ENCODE measurements around the gene ZNF526.

Gene ZNF526

DNA sequence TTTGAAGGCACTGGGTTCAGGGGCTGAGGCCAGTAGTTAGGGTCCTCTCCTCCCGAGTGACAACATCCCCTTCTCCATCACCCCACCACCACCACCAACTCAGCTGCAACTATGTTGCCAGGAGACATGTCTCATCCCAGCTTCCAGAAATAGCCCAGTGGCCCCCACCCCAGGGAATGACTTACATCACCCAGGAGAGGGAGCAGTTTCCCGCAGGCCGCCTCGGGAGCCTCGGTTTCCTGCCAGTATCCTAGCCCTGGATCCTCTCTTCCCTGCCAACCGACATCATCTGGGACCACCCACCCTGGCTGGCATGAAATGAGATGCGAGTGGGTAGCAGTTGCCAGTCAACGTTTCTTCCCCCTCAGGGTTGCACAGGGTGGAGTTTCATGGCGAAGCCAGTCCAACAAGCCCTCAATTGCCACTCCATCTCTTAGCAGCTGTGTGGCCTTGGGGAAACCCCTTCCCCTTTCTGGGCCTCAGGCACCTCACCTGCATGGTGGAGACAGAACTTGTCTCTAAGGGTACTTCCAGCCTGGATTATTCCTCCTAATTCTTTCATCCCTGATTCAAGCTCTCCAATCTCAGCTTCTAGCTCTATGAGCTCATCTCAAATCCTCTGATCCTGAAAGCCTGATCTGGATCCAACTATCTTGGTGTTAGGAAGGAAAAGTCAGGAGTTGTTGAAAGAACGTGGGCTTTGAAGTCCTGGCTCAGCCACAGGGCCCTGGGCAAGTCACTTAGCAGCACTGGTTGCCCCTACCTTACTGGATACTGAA is 26.2 kb downstream of the ZNF526 start:
- no peak for DNase-seq (ENCODE audit: low read depth in 2 of 3, low spot score in 2 of 3)

DNA sequence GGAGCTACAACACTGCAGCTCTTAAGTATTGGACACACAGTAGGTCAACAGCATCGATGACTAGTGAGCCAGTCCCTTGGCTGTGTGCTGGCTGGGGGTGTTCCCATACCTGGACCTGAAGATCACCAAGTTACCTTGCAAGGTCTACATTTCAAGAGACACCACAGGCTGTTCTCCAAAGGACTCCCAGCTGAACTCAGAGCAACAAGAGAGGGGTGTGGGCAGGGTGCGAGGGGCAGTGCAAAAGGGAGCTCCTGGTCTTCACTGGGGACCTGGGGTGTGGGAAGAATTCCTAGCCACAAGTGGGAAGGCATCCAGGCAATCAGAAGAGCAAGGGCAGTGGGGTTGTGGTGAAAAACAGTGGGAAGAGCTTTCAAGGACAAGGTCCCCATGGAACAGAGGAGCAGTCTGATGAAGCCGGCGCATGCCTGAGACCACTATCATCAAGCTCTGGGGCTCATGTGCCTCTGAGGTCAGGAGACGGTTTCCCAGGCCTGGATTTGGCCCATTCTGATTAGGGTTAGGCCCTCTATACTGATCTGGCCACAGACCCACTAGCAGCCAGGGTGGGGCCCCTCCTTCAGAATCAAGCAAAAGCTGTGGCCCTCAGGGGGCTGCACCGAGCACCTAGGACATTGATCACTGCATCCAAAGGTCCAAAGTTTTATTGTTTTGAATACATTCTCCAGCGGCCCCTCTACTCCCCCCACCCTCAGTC is 27.0 kb downstream of the ZNF526 start:
- DNase-seq (ENCODE audit: low read depth in 2 of 3, low spot score in 2 of 3) = no peak

DNA sequence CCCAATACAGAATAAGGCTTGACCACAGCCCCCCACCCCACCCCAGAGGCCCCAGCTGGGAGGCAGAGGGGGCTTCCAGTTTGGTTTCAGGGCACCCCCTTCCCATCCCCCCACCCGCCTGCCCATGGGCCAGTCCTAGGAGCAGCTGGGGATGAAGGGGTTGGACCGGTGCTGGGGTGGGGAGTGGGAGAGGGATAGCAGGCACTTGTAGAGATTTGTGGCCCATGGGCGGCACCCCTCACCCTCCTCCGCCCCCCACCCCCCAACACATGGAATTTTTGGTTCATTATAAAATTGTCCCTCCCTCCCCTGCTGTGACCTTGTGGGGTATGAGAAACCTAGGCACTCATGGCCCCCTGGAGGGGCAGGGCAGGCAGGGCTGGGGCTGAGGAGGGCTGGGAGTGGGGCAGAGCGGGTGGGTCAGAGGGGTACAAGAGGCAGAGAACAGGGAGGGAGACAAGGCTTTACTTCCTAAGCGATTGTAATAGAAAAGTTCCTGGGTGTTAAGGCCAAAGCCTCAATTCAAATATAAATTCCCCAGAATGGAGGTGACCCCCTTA is 27.6 kb downstream of the ZNF526 start:
- DNase-seq (ENCODE audit: low read depth in 2 of 3, low spot score in 2 of 3) = no peak

DNA sequence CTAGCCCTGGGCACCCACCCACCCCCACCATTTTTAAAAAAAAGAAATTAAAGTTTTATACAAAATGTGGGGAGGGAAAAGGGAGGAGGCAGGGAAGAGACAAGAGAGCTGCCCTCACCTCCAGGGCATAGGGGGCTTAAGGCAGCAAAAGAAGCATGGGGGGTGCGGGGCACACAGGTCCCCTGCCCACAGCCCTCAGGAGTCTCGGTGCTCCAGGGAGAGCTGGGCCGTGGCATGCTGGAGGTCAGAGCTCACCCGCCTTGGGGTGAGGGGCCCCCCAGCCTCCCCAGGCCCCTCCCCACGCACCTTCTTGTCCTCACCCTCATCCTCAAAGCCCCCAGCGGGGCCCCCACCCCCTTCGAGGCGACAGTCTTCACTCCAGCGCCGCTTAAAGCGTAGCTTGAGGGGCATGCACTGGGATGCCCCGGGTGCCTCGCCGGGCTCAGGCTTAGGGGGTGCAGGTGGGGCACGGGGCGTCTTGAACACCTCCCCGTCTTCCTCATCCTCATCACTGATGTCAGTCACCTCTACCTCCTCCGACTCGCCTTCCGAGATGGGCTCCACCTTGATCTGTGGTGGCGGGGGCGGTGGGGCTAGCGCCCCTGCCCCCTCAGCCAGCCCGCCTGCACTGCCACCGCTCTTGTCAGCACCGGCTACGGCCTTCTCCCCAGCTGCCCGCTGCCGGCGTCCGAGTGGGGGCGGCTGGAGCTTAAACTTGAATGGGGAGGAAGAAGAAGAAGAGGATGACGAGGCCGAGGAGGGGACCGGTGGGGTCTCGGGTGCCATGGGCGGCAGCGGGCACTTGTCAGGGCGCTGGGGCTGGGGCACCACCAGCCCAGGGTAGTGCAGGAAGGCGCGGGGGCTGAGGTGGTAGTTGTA is 28.4 kb downstream of the ZNF526 start:
- DNase-seq (ENCODE audit: low read depth in 2 of 3, low spot score in 2 of 3) = no peak

DNA sequence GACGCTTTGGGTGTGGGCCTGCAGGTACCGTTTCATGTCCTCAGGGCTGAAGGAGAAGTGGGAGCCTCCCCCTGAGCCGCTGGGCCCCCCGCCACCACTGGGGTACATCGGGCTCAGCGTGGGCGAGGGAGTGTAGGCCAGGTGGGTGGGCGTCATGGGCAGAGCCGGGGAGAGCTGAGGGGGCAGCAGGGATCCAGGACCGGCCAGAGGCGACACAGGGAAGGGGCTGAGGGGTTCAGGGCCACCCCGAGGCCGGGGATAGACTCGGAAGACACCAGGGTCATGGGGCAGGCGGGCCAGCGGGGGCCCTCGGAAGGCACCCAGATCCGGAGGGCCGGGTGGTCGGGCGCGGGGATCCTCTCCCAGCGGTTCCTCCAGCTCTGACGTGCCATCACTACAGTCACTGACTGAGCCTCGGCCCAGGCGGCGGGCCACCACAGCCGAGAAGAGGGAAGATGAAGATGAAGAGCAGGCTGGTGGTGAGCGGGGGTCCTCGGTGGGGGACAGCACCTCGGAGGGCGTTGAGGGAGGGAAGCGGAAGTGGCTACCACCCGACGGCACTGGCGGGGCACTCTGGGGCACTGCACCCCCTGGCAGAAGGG is 29.1 kb downstream of the ZNF526 start:
- no peak for DNase-seq (ENCODE audit: low read depth in 2 of 3, low spot score in 2 of 3)

DNA sequence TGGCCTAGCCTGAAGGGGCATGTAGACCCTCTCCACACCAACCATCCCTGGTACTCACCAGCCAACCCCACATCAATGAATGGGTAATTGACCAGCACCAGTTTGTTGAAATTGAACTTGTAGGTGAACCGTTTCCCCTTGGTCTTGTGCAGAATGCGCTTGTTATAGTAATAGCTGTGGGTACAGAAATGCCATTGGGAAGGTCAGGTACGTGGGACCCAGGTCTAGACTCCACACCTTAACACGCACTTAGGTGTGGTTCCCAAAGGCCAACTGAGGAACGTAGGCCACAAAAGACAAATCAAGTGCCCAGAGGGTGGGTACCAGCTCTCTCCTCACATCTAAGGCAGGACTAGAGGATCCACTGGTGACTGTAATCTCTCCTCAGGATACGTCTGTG is 29.7 kb downstream of the ZNF526 start:
- DNase-seq (ENCODE audit: low read depth in 2 of 3, low spot score in 2 of 3) = no peak

DNA sequence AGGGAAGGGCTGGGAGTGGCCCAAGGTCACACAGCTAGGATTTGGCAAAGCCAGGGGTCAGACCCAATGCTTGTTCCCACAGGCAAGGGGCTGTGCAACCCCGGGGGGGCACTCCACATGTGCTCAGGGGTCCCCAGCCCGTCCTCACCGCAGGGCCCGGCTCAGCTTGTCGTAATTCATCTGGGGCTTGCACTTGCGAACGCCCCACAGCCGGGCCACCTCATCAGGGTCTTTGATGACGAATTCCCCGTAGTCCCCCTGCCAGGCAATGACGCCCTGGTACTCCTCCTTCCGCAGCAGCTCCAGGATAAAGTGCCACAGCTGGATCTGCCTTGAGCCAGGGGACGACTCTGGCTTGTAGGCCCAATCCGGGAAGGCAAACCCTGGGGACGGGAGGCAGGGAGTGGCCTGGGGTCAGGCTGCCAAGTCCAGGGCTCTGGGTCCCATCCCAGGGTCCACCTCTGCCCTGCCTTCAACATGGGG is 30.1 kb downstream of the ZNF526 start:
- DNase-seq (ENCODE audit: low read depth in 2 of 3, low spot score in 2 of 3) = no peak

DNA sequence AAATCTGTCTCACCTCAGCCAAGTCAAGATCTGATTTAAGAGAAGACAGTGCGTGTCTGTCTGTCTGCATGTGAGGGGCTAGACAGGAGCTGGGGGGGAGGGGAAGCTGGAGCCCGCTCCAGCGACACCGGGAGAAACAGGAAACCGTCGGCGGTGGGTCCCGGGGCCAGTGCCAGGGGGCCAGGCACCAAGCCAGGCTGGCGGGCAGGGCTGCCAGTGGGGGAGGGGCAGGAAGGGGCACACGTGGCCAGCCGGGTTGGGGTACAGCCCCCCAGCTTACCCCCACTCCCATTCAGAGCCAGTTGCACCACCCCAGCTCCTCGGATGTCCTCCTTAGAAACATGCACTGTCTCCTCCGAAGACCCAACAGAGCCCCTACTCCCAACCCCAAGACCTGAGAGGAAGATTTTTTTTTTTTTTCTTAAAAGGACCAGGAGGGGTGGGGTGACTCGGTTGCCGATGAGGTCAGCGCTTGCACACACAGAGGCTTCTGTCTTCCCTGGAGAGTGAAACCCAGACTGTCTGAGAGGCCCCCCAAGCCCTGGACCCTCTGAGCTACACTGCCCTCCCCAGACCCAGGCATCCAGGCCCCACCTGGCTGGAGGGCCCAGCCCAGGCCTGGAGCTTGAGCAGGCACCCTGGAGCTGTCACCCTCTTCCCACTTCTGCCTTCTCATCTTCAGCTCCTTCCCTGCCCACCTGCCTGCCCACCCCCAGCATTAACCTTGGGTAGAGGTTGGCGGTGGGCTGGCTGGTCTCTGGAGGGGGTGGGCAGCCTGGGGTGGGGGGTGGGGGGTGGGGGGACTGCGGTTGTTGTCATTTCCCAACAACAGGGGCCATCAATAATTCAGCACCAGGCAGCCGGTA is 30.8 kb downstream of the ZNF526 start:
- no peak for DNase-seq (ENCODE audit: low read depth in 2 of 3, low spot score in 2 of 3)

DNA sequence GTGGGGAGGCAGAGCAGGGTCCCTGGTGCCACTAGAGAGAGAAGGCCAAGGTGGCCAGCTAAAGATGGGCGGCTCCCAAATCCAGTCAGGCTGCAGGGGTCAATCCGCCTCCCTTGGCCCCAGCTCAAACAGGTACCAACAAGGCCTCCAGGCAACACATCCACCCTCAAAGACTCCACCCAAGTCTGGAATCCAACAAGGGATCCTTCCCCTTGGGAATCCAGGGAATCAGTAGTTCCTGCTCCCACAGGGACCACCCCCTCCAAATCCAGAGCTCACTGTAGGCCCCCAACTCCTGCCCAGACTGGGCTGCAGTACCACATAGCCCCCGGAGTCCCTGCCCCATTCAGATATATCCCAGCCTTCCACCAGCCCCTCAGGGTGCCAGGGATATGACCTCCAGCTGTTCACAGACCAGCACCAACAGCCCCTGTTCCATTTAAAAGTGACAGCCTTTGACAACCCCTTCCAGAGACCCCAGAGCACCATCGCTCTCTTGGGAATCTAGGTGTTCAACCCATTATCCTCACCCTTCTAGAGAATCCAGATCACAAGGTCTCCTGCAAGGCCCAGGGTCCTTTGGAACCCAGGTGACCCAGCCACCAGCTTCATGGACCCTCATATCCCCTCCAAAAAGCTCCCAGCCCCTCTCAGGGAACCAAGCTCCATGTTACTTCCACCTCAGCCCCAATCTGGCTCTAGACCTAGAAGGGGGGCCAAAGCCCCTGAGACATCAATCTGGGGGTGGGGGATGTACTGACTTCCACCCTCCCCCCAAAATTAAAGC is 31.7 kb downstream of the ZNF526 start:
- no peak for DNase-seq (ENCODE audit: low read depth in 2 of 3, low spot score in 2 of 3)

DNA sequence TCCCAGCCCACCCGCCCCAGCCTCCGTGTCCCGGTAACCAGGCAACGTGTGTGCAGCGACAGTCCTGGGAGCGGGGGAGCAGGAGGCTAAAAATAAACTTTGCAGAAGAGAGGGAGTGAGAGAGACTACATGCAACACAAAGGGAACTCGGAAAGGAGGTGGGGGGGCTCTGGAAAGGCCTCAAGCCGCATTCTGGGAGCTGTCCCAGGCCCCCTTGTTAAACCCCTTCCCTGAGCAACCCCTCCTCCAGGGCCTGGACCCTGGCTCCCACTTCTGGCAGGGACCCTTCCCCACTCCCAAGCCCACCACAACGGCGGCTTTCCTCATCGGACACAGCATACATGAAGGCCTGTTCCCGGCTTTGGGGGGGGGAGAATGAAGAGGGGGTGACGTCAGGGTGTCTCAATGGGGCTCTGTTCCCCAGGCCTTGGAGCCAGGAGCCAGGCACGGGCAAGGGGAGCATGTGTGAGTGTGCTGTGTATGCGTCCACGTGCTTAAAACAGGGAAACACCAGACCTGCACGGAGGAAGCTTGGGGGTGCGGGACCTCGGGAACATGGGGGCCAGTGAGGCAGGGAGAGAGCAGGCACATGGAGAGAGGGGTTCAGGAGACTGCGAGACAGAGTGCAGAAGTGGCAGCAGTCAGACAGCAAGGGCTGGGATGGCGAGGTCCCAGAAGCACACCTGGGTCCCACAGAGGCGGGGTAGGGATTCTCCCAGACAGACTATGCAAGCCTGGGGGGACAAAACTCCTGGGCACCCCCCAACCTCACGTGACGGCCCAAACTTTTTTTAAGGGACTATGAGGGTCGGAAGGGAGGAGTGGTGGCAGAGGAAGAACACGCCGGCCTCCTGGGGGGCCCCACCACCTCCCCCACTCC is 32.5 kb downstream of the ZNF526 start:
- no peak for DNase-seq (ENCODE audit: low read depth in 2 of 3, low spot score in 2 of 3)

DNA sequence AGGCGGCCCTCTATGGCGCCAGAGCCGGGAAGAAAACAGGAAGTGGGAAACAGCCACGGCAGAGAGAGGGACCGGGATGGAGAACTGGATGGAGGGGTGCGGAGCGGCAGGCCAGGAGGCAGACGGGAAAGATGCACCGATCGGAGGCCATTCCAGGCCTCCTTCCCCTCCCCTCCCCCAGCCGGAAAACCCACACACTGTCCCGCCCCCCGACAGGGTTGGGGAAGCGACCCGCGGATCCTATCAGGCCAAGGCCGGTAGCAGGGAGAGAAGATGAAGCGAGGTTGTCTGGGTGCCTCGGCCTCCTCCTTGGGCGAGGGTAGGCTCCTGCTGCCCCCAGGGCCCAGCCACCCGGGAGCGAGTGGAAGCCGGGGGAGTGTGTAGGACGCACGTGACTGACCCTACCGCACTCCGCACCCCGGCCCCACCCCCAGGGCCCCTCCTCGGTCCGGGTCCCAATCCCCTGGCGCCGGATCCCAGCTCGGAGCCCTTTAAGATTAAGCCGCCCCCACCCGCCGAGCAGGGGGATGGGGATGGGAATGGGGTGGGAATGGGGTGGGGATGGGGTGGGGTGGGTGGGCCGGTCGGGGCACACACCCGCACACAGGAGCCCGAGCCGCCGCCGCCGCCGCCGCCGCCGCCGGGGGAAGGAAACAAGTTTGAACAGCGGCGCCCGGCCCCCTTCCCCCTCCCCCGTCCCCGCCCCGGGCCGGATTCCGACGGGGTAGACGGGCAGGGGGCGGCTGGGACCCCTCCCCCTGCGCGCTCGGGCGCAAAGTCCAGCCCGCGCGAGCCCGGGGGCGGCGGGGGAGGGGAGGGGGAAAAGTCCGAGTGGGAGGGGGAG is 33.4 kb downstream of the ZNF526 start:
- DNase-seq (ENCODE audit: low read depth in 2 of 3, low spot score in 2 of 3) = no peak

DNA sequence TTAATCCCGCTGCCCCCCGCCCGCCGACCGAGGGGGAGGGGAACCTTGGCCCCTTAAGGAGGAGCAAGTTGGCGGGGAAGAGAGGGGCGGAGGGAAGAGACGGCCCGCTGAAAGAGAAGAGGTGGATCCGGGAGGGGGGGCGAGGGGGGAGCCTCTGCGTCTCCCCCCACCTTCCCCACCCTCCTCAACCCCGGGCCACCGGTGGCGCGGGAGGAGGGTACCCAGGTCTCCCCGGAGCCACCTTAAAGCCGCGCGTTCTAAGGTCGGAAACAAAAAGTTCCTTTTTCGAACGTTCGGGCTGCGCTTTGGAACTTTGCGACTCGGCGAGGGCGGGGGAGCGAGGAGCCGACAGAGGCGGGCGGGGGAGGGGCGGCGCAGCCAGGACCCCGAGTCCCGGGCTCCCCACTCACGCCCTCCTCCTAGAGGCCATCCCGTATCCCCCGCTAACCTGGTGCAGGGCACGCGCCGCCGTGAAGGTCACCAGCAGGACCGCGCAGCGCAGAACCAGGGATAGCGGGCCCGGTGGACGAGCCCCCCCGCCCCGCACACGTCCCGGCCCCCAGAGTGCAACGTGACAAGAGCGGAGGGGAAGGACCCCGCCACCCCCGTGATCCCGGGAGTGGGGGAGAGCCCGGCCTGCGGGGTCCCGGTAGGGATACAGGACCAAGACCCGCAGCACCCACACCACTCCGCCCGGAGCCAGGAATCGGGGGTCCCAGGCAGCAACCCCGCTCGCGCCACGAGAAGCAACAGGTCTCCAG is 34.2 kb downstream of the ZNF526 start:
- peak in 1 of 3 experiments; percentile 42 for DNase-seq (ENCODE audit: low read depth in 2 of 3, low spot score in 2 of 3)

DNA sequence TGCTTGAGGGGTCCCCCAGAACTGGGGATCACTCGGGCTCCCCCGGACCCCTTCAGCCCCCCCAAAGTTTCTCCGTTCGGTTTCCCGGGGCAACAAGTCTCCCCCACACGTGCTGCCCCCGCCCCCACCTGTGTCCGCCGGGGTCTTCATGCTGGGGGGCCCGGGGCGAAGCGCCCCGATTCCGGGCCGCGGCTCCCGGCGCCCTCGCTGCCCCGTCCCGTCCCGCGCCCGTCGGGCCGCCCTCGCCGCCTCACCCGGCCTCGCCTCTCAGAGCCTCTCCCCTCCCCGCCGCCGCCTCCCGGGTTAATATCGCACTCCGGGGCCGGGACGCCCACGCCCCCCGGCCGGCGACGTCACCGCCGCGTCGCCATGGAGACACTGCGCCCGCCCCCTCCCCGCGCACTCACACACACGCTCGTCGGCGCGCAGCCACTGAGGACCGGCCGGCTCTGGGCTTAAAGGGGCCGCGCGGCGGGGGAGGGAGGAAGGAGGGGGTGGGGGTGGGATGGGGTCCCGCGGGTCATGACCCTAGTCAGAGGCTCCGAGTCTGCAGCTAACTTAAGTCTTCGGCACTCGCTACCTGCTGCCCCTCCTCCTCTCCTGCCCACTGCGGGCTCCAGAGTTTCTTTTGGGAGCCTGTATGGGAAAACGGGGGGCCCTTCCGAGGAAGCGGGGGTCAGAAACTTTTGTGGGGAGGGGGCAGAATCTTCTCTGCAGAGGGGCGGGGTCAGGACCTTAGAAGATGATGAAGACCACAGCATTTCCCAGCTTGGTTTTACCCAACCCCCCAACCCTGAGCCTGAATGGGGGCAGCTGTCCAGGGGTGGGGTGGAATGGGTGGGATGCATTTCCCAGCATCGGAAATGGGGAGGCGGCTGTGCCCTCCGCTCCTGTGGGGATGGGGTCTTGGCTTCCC is 35.0 kb downstream of the ZNF526 start, which contains the start of gene ERF:
TSS of gene ERF (minus strand) at position 279 of the 916 bp plus-strand sequence. CDS start at position 150, 129 bp downstream.
- DNase-seq (ENCODE audit: low read depth in 2 of 3, low spot score in 2 of 3) = peak; percentile 89 to 94 (median 91)

DNA sequence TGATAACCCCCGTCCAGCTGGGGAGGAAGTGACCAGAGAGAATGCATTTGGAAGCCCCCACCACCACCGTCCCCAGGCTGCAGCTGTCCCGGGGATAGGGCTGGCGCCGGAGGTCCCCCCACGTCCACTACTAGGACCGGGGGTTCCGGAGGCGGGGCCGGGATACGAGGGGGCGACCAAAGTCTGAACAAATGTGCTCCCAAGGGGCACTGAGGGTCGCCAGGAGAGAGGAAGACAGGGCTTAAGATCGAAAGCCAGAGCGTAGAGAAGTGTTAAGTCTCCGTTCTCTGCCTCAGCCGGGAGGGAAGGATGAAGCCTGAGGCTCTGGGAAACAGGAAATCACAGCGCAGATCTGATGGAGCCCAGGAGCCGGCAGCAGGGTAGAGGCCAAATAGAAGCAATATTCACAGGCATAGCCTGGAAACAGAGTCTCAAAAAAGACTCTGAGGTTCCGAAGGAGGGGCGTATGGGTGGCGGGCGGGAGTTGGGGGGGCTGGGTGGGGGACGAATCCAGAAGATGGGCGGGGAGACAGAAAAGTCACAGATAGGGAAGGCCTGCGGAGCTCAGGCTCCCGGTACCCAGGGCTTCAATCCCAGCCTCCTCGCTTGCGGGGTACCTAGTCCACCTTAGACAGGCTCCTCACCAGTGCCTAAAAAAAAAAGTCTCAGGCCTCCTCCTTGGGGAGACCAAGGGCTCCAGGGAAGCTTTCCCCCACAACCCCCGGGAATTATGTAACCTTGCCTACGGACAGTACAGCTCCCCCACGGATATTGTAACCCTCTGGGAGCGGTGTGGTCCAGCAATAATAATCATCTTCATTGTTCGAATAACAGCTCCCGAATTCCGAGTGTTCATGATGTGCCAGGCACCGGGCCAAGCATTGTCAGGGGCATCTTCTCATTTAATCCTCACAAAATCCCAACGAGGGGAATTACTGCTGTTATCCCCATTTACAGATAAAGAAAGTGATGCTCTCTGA is 35.9 kb downstream of the ZNF526 start:
- DNase-seq (ENCODE audit: low read depth in 2 of 3, low spot score in 2 of 3) = no peak

Data from activated CD8-positive, alpha-beta memory T cell treated with anti-CD3 and anti-CD28 coated beads for 48 hours (primary cell).